NB4 (cell line): ENCODE measurements around the gene C2orf66.

Source experiments
- DNase-seq: peaks from one replicate; pipeline ENCODE4 v3.0.0; 2010; ENCODE audit warnings: low read depth
- H3K4me3 ChIP-seq: one replicate; pipeline ENCODE4 v1.5.1; 2011; ENCODE audit warnings: mild to moderate bottlenecking, low read depth, low read length, moderate library complexity
- CTCF ChIP-seq: IDR thresholded peaks from one replicate; pipeline ENCODE4 v1.5.1; 2012; ENCODE audit warnings: low read depth, low read length
- MAX ChIP-seq: IDR thresholded peaks from 2 replicates; pipeline ENCODE4 v1.6.1; 2011; ENCODE audit warnings: low read depth, low read length
- MYC ChIP-seq: IDR thresholded peaks from 2 replicates; pipeline ENCODE4 v1.6.1; 2011; ENCODE audit warnings: low read depth, low read length
- POLR2A ChIP-seq: IDR thresholded peaks from 2 replicates; pipeline ENCODE4 v1.6.1; 2011; ENCODE audit warnings: mild to moderate bottlenecking; ENCODE audit not compliant: insufficient read length; ENCODE audit errors: extremely low read depth

Gene C2orf66

GRCh38 chr2:196823750-196824522 is 14.8 kb upstream of the C2orf66 start:
- TF ChIP-seq POLR2A = no peak
- no peak for TF ChIP-seq MAX
- no peak for TF ChIP-seq CTCF
- H3K4me3 ChIP-seq = no peak overlapping the region
- DNase-seq = peak; percentile 12

GRCh38 chr2:196821195-196821594 is 12.0 kb upstream of the C2orf66 start:
- peak; percentile 22 for DNase-seq
- H3K4me3 ChIP-seq = no peak overlapping the region
- no peak for TF ChIP-seq CTCF
- TF ChIP-seq MYC = no peak
- TF ChIP-seq POLR2A = no peak
- no peak for TF ChIP-seq MAX

GRCh38 chr2:196808083-196808665 is 981 bp downstream of the C2orf66 start:
- TF ChIP-seq CTCF = no peak
- TF ChIP-seq MYC = no peak
- TF ChIP-seq POLR2A = no peak
- no peak for TF ChIP-seq MAX
- DNase-seq = peak; percentile 14
- H3K4me3 ChIP-seq = no peak overlapping the region

GRCh38 chr2:196804381-196804780 is 4.8 kb downstream of the C2orf66 start:
- H3K4me3 ChIP-seq = no peak overlapping the region
- TF ChIP-seq MAX = no peak
- no peak for TF ChIP-seq CTCF
- TF ChIP-seq POLR2A = no peak
- TF ChIP-seq MYC = no peak
- DNase-seq = no peak

- no peak overlapping the region for H3K4me3 ChIP-seq
- no peak for TF ChIP-seq POLR2A
- TF ChIP-seq MAX = no peak
- no peak for TF ChIP-seq MYC
- TF ChIP-seq CTCF = no peak
- DNase-seq = no peak
Observed at GRCh38 chr2:196802401-196802800, 6.8 kb downstream of the C2orf66 start.
